Mucosa of rectum (tissue), 2 donors: Measurements from ENCODE around the gene NOSTRIN.

Experiments used
- H3K27ac ChIP-seq, 2 donors: one replicate each; pipeline ENCODE4 v1.7.0; 2013; ENCODE audit warnings: inconsistent platforms in 2 of 2, low read depth in 2 of 2, low read length in 2 of 2
- H3K27me3 ChIP-seq, 2 donors: one replicate each; pipeline ENCODE4 v1.7.0; 2013; ENCODE audit warnings: low read length in 2 of 2; ENCODE audit not compliant: control insufficient read depth in 2 of 2, insufficient read depth in 2 of 2
- H3K36me3 ChIP-seq, 2 donors: one replicate each; pipeline ENCODE4 v1.7.0; 2013; ENCODE audit warnings: low read length in 2 of 2; ENCODE audit not compliant: control insufficient read depth in 2 of 2, insufficient read depth in 2 of 2
- H3K4me1 ChIP-seq, 2 donors: one replicate each; pipeline ENCODE4 v1.7.0; 2013; ENCODE audit warnings: low read length in 2 of 2, mild to moderate bottlenecking in 1 of 2; ENCODE audit not compliant: control insufficient read depth in 2 of 2, insufficient read depth in 2 of 2
- H3K4me3 ChIP-seq, 2 donors: one replicate each; pipeline ENCODE4 v1.7.0; 2013; ENCODE audit warnings: low read length in 2 of 2
- H3K9ac ChIP-seq, 2 donors: one replicate each; pipeline ENCODE4 v1.7.0; 2013; ENCODE audit warnings: low read length in 2 of 2, low read depth in 1 of 2, mild to moderate bottlenecking in 1 of 2
- H3K9me3 ChIP-seq, 2 donors: one replicate each; pipeline ENCODE4 v1.7.0; 2013; ENCODE audit warnings: low read length in 2 of 2; ENCODE audit not compliant: control insufficient read depth in 2 of 2
- donor health status: healthy.
- donor health status: Normal muscosa, but diverticular disease.

NOSTRIN gene

GRCh38 chr2:168801471-168801870, 966 bp upstream of the NOSTRIN start:
- H3K36me3 ChIP-seq: no peaks in the 10 kb centered on the region
- H3K27me3 ChIP-seq: no peaks in the 10 kb centered on the region
- H3K4me3 ChIP-seq: no peak overlapping the region
- peak overlapping the region; percentile 86 to 91 for H3K27ac ChIP-seq
- peaks cover 25 to 39% of the 10 kb centered on the region in 2 donors for H3K4me1 ChIP-seq
- H3K9ac ChIP-seq: peak overlapping the region in 1 of 2 donors; percentile 35
- no peaks in the 10 kb centered on the region for H3K9me3 ChIP-seq

DNA sequence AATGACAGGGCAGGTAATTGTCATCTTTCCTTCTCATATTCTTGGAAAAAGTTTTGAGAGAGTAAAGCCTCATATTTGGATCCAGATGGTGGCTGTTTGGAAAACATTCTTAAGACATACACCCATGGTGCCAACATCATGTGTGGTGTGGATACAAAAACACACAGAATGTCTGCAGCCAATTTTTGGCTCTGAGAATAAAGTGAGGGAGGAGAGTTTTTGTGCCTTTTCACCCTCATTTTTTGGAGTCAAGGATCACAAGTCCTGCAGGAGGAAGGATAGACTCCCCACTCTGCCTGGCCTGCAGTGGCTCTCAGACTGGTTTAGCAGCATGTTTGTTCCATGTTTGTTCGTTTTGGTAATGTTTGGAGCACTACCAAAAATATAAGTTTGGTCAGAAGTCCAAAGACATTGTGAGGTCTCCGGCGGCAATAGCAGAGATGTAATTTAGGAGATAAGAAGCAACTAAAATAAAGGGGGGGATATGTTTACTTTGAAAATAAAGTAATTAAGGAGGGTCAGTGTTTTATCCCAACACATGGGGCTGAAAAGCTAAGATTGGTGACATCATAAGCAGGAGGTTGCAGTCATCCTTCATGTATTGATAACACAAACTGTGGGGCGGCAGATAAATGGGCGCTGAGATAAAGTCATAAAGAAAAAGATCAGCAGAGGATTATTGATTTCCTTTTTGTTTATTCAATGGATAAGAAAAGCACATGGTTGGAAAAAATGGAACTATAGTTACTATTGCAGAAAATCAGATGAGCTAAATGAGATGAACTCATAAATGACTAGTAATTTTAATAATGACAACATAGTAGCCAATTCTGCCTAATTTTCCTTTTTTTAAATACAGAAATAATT, 655 bp downstream of the NOSTRIN start:
- peak overlapping the region; percentile 57 to 72 for H3K9ac ChIP-seq
- no peaks in the 10 kb centered on the region for H3K36me3 ChIP-seq
- H3K9me3 ChIP-seq: no peaks in the 10 kb centered on the region
- H3K4me1 ChIP-seq: peaks cover 20 to 31% of the 10 kb centered on the region in 2 donors
- H3K27ac ChIP-seq: peak overlapping the region; percentile 86 to 91
- no peaks in the 10 kb centered on the region for H3K27me3 ChIP-seq
- peak overlapping the region; percentile 69 to 75 for H3K4me3 ChIP-seq

GRCh38 chr2:168804214-168804613, 1.8 kb downstream of the NOSTRIN start:
- no peaks in the 10 kb centered on the region for H3K36me3 ChIP-seq
- peak overlapping the region; percentile 26 to 75 for H3K4me3 ChIP-seq
- H3K27me3 ChIP-seq: no peaks in the 10 kb centered on the region
- H3K9ac ChIP-seq: peak overlapping the region; percentile 0 to 49
- peak overlapping the region in 1 of 2 donors; percentile 86 for H3K27ac ChIP-seq
- H3K9me3 ChIP-seq: no peaks in the 10 kb centered on the region
- peaks cover 15 to 20% of the 10 kb centered on the region in 2 donors for H3K4me1 ChIP-seq

GRCh38 chr2:168805615-168806014, 3.2 kb downstream of the NOSTRIN start:
- Histone ChIP-seq H3K4me1 (peaks cover 12 to 13% of the 10 kb centered on the region in 2 donors), H3K27me3 (no peaks in the 10 kb centered on the region), H3K36me3 (no peaks in the 10 kb centered on the region), H3K9ac (no peak overlapping the region), H3K4me3 (no peak overlapping the region), H3K9me3 (no peaks in the 10 kb centered on the region), H3K27ac (no peak overlapping the region)

GRCh38 chr2:168809537-168809936, 7.1 kb downstream of the NOSTRIN start:
- no peaks in the 10 kb centered on the region for H3K4me1 ChIP-seq
- no peak overlapping the region for H3K27ac ChIP-seq
- H3K9ac ChIP-seq: no peak overlapping the region
- H3K9me3 ChIP-seq: no peaks in the 10 kb centered on the region
- H3K4me3 ChIP-seq: no peak overlapping the region
- H3K27me3 ChIP-seq: no peaks in the 10 kb centered on the region
- peaks cover 0 to 6% of the 10 kb centered on the region in 2 donors for H3K36me3 ChIP-seq

GRCh38 chr2:168810235-168810634, 7.8 kb downstream of the NOSTRIN start:
- peaks cover 2 to 6% of the 10 kb centered on the region in 2 donors for H3K36me3 ChIP-seq
- H3K27ac ChIP-seq: no peak overlapping the region
- H3K4me1 ChIP-seq: no peaks in the 10 kb centered on the region
- no peak overlapping the region for H3K4me3 ChIP-seq
- no peak overlapping the region for H3K9ac ChIP-seq
- H3K27me3 ChIP-seq: no peaks in the 10 kb centered on the region
- H3K9me3 ChIP-seq: no peaks in the 10 kb centered on the region

DNA sequence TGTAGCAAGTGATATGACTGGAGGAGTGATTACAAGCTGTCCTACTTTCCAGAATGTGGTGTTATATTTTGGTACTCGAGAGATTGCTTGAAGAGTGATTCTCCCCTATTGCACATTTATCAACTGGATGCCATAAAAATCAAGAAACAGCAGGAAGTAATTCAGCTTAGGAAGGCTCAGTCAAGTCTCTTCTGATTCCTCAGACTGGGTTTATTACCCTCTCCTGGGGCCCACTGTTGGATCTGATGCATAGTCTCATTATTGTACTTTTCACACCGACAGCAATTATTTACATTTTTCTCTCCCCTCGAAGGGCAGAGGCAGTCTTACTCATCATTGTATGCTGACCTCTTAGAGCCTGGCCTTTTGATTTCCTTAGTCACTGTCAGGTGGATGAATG, 9.3 kb downstream of the NOSTRIN start:
- H3K27me3 ChIP-seq: no peaks in the 10 kb centered on the region
- no peak overlapping the region for H3K27ac ChIP-seq
- H3K9me3 ChIP-seq: no peaks in the 10 kb centered on the region
- no peaks in the 10 kb centered on the region for H3K4me1 ChIP-seq
- peaks cover 2 to 8% of the 10 kb centered on the region in 2 donors for H3K36me3 ChIP-seq
- H3K4me3 ChIP-seq: no peak overlapping the region
- no peak overlapping the region for H3K9ac ChIP-seq

GRCh38 chr2:168814046-168814445, 11.6 kb downstream of the NOSTRIN start:
- Histone ChIP-seq H3K27ac (no peak overlapping the region), H3K4me1 (no peaks in the 10 kb centered on the region), H3K9ac (no peak overlapping the region), H3K36me3 (peaks cover 8 to 9% of the 10 kb centered on the region in 2 donors), H3K4me3 (no peak overlapping the region), H3K9me3 (no peaks in the 10 kb centered on the region), H3K27me3 (no peaks in the 10 kb centered on the region)

- no peak overlapping the region for H3K27ac ChIP-seq
- H3K9me3 ChIP-seq: no peaks in the 10 kb centered on the region
- no peaks in the 10 kb centered on the region for H3K27me3 ChIP-seq
- no peaks in the 10 kb centered on the region for H3K4me1 ChIP-seq
- H3K36me3 ChIP-seq: peaks cover 11 to 19% of the 10 kb centered on the region in 2 donors
- H3K4me3 ChIP-seq: no peak overlapping the region
- no peak overlapping the region for H3K9ac ChIP-seq
Observed at GRCh38 chr2:168814939-168815907, 12.8 kb downstream of the NOSTRIN start.

DNA sequence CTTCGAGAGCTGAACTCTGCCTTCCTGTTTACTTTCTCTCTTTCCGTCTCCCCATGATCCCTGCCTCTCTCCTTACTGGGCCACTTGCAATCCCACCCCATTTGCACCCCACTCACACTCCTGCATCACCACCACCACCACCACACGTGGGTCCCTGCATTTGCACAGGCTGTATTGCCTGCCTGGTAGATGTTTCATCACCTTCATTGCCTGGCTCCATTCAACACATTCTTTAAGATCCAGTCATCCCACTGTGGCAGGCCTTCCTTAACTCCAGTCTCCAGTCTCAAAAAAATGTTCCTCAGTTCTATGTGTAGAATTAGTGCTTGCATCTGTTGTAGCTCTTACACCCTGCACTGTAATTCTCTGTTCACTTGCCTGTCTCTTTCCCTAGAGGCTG, 13.9 kb downstream of the NOSTRIN start:
- Histone ChIP-seq H3K27me3 (no peaks in the 10 kb centered on the region), H3K4me3 (no peak overlapping the region), H3K4me1 (no peaks in the 10 kb centered on the region), H3K9me3 (no peaks in the 10 kb centered on the region), H3K27ac (no peak overlapping the region), H3K36me3 (peaks cover 11 to 22% of the 10 kb centered on the region in 2 donors), H3K9ac (no peak overlapping the region)
